SJSA1 (cell line): ENCODE measurements around the gene SMIM35. TPM values are rescaled to one million over a fixed set of nuclear protein-coding genes. Genes with fewer than 3 reads are reported as not detected.

Experiments used
- DNase-seq, 2 experiments: peaks; one replicate each; pipeline ENCODE4 v3.0.0-alpha.2; 2015 to 2020; ENCODE audit warnings: low spot score in 2 of 2, low read depth in 1 of 2
- H3K27ac ChIP-seq: fragments of 250-450 bp; sonication (Bioruptor Pico); 2 replicates; pipeline ENCODE4 v1.5.1; 2020; ENCODE audit warnings: mild to moderate bottlenecking, moderate library complexity
- H3K27me3 ChIP-seq: fragments of 250-450 bp; sonication (Bioruptor Pico); replicated peaks from 2 replicates; pipeline ENCODE4 v1.5.1; 2020; ENCODE audit warnings: mild to moderate bottlenecking, moderate library complexity
- H3K36me3 ChIP-seq: fragments of 250-450 bp; sonication (Bioruptor Pico); 2 replicates; pipeline ENCODE4 v1.5.1; 2020; ENCODE audit warnings: mild to moderate bottlenecking
- H3K4me1 ChIP-seq: fragments of 250-450 bp; sonication (Bioruptor Pico); replicated peaks from 2 replicates; pipeline ENCODE4 v1.6.1; 2021; ENCODE audit warnings: mild to moderate bottlenecking
- H3K4me3 ChIP-seq: fragments of 250-450 bp; sonication (Bioruptor Pico); 2 replicates; pipeline ENCODE4 v1.5.1; 2020; ENCODE audit warnings: mild to moderate bottlenecking
- H3K9me3 ChIP-seq: fragments of 250-450 bp; sonication (Bioruptor Pico); replicated peaks from 2 replicates; pipeline ENCODE4 v1.5.1; 2020; ENCODE audit warnings: mild to moderate bottlenecking
- total RNA-seq: library from RNA; depleted of rRNA; stranded (reverse); fragments of >200 nt; shearing (Covaris generic); gene quantifications from 2 replicates; pipeline ENCODE4 v1.2.3, GENCODE V29; 2014

SMIM35 gene
- total RNA-seq, 1 experiment from 2014 or later, result not detected

GRCh38 chr11:118117790-118118601 lies 31.2 kb upstream of the SMIM35 start:
- Histone ChIP-seq H3K4me3 (no peak overlapping the region), H3K9me3 (no peaks in the 10 kb centered on the region), H3K4me1 (no peaks in the 10 kb centered on the region), H3K36me3 (no peaks in the 10 kb centered on the region), H3K27ac (no peak overlapping the region), H3K27me3 (no peaks in the 10 kb centered on the region)
- no peak for DNase-seq

- H3K27ac ChIP-seq, result no peak overlapping the region
- H3K4me1 ChIP-seq, result no peaks in the 10 kb centered on the region
- no peaks in the 10 kb centered on the region for H3K9me3 ChIP-seq
- DNase-seq, result no peak
- no peak overlapping the region for H3K4me3 ChIP-seq
- no peaks in the 10 kb centered on the region for H3K36me3 ChIP-seq
- no peaks in the 10 kb centered on the region for H3K27me3 ChIP-seq
Measured at GRCh38 chr11:118115048-118115447, 28.3 kb upstream of the SMIM35 start.

- Histone ChIP-seq H3K4me1 (no peaks in the 10 kb centered on the region), H3K36me3 (no peaks in the 10 kb centered on the region), H3K4me3 (no peak overlapping the region), H3K27ac (no peak overlapping the region), H3K27me3 (no peaks in the 10 kb centered on the region), H3K9me3 (no peaks in the 10 kb centered on the region)
- no peak for DNase-seq
Measured at GRCh38 chr11:118114266-118114665, 27.5 kb upstream of the SMIM35 start.

- Histone ChIP-seq H3K36me3 (no peaks in the 10 kb centered on the region), H3K9me3 (no peaks in the 10 kb centered on the region), H3K4me3 (no peak overlapping the region), H3K27me3 (no peaks in the 10 kb centered on the region), H3K27ac (no peak overlapping the region), H3K4me1 (no peaks in the 10 kb centered on the region)
- DNase-seq, result no peak
Measured at GRCh38 chr11:118112711-118113430, 26.1 kb upstream of the SMIM35 start.

GRCh38 chr11:118111744-118112035 lies 24.9 kb upstream of the SMIM35 start:
- Histone ChIP-seq H3K27me3 (no peaks in the 10 kb centered on the region), H3K27ac (no peak overlapping the region), H3K36me3 (no peaks in the 10 kb centered on the region), H3K4me1 (no peaks in the 10 kb centered on the region), H3K9me3 (no peaks in the 10 kb centered on the region), H3K4me3 (no peak overlapping the region)
- DNase-seq, result no peak

- Histone ChIP-seq H3K4me1 (no peaks in the 10 kb centered on the region), H3K4me3 (no peak overlapping the region), H3K9me3 (no peaks in the 10 kb centered on the region), H3K27ac (no peak overlapping the region), H3K36me3 (no peaks in the 10 kb centered on the region), H3K27me3 (no peaks in the 10 kb centered on the region)
- no peak for DNase-seq
Measured at GRCh38 chr11:118111019-118111743, 24.4 kb upstream of the SMIM35 start.

GRCh38 chr11:118109231-118109630 lies 22.5 kb upstream of the SMIM35 start:
- no peaks in the 10 kb centered on the region for H3K27me3 ChIP-seq
- no peaks in the 10 kb centered on the region for H3K9me3 ChIP-seq
- no peaks in the 10 kb centered on the region for H3K4me1 ChIP-seq
- no peak overlapping the region for H3K27ac ChIP-seq
- H3K4me3 ChIP-seq, result no peak overlapping the region
- no peak for DNase-seq
- no peaks in the 10 kb centered on the region for H3K36me3 ChIP-seq

- Histone ChIP-seq H3K27me3 (no peaks in the 10 kb centered on the region), H3K4me3 (no peak overlapping the region), H3K4me1 (no peaks in the 10 kb centered on the region), H3K36me3 (no peaks in the 10 kb centered on the region), H3K27ac (no peak overlapping the region), H3K9me3 (no peaks in the 10 kb centered on the region)
- no peak for DNase-seq
Measured at GRCh38 chr11:118108513-118108912, 21.8 kb upstream of the SMIM35 start.

- DNase-seq, result no peak
- H3K9me3 ChIP-seq, result no peaks in the 10 kb centered on the region
- no peak overlapping the region for H3K27ac ChIP-seq
- H3K4me1 ChIP-seq, result no peaks in the 10 kb centered on the region
- H3K36me3 ChIP-seq, result no peaks in the 10 kb centered on the region
- no peaks in the 10 kb centered on the region for H3K27me3 ChIP-seq
- no peak overlapping the region for H3K4me3 ChIP-seq
Measured at GRCh38 chr11:118106789-118107335, 20.1 kb upstream of the SMIM35 start.

- H3K27me3 ChIP-seq, result no peaks in the 10 kb centered on the region
- no peaks in the 10 kb centered on the region for H3K4me1 ChIP-seq
- no peaks in the 10 kb centered on the region for H3K9me3 ChIP-seq
- H3K4me3 ChIP-seq, result no peak overlapping the region
- H3K27ac ChIP-seq, result no peak overlapping the region
- no peak for DNase-seq
- no peaks in the 10 kb centered on the region for H3K36me3 ChIP-seq
Measured at GRCh38 chr11:118105657-118106305, 19.0 kb upstream of the SMIM35 start.

GRCh38 chr11:118104491-118104890 lies 17.7 kb upstream of the SMIM35 start:
- Histone ChIP-seq H3K27me3 (no peaks in the 10 kb centered on the region), H3K27ac (no peak overlapping the region), H3K4me3 (no peak overlapping the region), H3K4me1 (no peaks in the 10 kb centered on the region), H3K36me3 (no peaks in the 10 kb centered on the region), H3K9me3 (no peaks in the 10 kb centered on the region)
- no peak for DNase-seq

- Histone ChIP-seq H3K9me3 (no peaks in the 10 kb centered on the region), H3K27me3 (no peaks in the 10 kb centered on the region), H3K4me3 (no peak overlapping the region), H3K36me3 (no peaks in the 10 kb centered on the region), H3K4me1 (no peaks in the 10 kb centered on the region), H3K27ac (no peak overlapping the region)
- no peak for DNase-seq
Measured at GRCh38 chr11:118102721-118103261, 16.0 kb upstream of the SMIM35 start.

GRCh38 chr11:118100691-118101232 lies 14.0 kb upstream of the SMIM35 start:
- H3K4me1 ChIP-seq, result no peaks in the 10 kb centered on the region
- H3K27ac ChIP-seq, result no peak overlapping the region
- H3K9me3 ChIP-seq, result no peaks in the 10 kb centered on the region
- no peak for DNase-seq
- H3K36me3 ChIP-seq, result no peaks in the 10 kb centered on the region
- no peaks in the 10 kb centered on the region for H3K27me3 ChIP-seq
- H3K4me3 ChIP-seq, result no peak overlapping the region
